HCT116 (cell line): Measurements from ENCODE around the gene RSPO4. TPM values are rescaled to one million over a fixed set of nuclear protein-coding genes. Genes with fewer than 3 reads are reported as not detected.

Experiments used
- ATAC-seq: fragments of 200-7000 bp; cut with Tn5 transposase; 2 replicates; pipeline ENCODE4 v1.9.1; 2020; ENCODE audit warnings: mild to moderate bottlenecking, moderate library complexity
- BruUV-seq: library from RNA; stranded (reverse); fragments of 400-500 nt; replicated peaks from 2 replicates; lab custom pipeline; 2021; lab: Mats Ljungman, UMichigan
- CTCF ChIA-PET: fragments of 300-600 bp; sonication (Branson Sonifier 250); formaldehyde crosslinking; loops from one replicate; lab custom pipeline; 2021; ENCODE audit warnings: antibody characterized with exemption; lab: Charles Lee
- POLR2A ChIA-PET: fragments of 300-600, 350-600 bp; sonication (Branson Sonifier 250); formaldehyde crosslinking; loops from one replicate; lab custom pipeline; 2021; ENCODE audit warnings: antibody characterized with exemption; lab: Charles Lee
- RAD21 ChIA-PET, 2 experiments: fragments of 300-600 bp; sonication (Branson Sonifier 250); formaldehyde crosslinking; loops; one replicate each; lab custom pipeline; 2023; ENCODE audit warnings: low total read pairs in 2 of 2; ENCODE audit not compliant: uncharacterized antibody in 2 of 2, unreplicated experiment in 2 of 2, low non-redundant PET in 1 of 2; lab: Charles Lee
- DNase-seq: peaks from one replicate; pipeline ENCODE4 v3.0.0-alpha.2; 2010; ENCODE audit warnings: low read depth, low spot score
- H2AFZ ChIP-seq: fragments of 200-600 bp; shearing (Covaris generic), sonication (generic); 2 replicates; pipeline ENCODE4 v1.6.1; 2017; ENCODE audit warnings: low read depth, mixed run types, mixed read lengths, antibody characterized with exemption, low read length; ENCODE audit not compliant: poor library complexity, severe bottlenecking
- H3K27ac ChIP-seq: 2 replicates; pipeline ENCODE4 v1.5.1; 2012; ENCODE audit warnings: low read depth, low read length
- H3K27me3 ChIP-seq: fragments of 200-600 bp; sonication (generic); 2 replicates; pipeline ENCODE4 v1.6.1; 2016; ENCODE audit warnings: mixed run types, low read length, mixed read lengths; ENCODE audit not compliant: insufficient read depth
- H3K36me3 ChIP-seq, 2 experiments: fragments of 200-500 bp in 1 of 2; fragments of 200-600 bp in 1 of 2; sonication (Bioruptor generic) in 1 of 2; sonication (generic) in 1 of 2; 2 replicates each; pipeline versions ENCODE4 v1.5.1 to v1.6.1; 2014 to 2016; ENCODE audit warnings: low read length in 2 of 2, inconsistent platforms in 1 of 2, mixed read lengths in 1 of 2, mixed run types in 1 of 2; ENCODE audit not compliant: insufficient read depth in 2 of 2, control insufficient read depth in 1 of 2
- H3K4me1 ChIP-seq, 2 experiments: fragments of 200-600 bp in 1 of 2; sonication (generic) in 1 of 2; 2 replicates each; pipeline versions ENCODE4 v1.5.1 to v1.6.1; 2012 to 2017; ENCODE audit warnings: low read length in 2 of 2, inconsistent platforms in 1 of 2, mild to moderate bottlenecking in 1 of 2, mixed read lengths in 1 of 2, mixed run types in 1 of 2, moderate library complexity in 1 of 2; ENCODE audit not compliant: insufficient read depth in 2 of 2, control insufficient read depth in 1 of 2
- H3K4me2 ChIP-seq: fragments of 200-600 bp; sonication (generic); 2 replicates; pipeline ENCODE4 v1.6.1; 2017; ENCODE audit warnings: mixed run types, low read length, mixed read lengths
- H3K4me3 ChIP-seq, 2 experiments: fragments of 200-600 bp in 1 of 2; sonication (generic) in 1 of 2; replicated peaks in 1 of 2; 2 replicates each; pipeline ENCODE4 v1.5.1; 2011 to 2016; ENCODE audit warnings: low read length in 2 of 2, control low read depth in 1 of 2, low read depth in 1 of 2, mild to moderate bottlenecking in 1 of 2, mixed read lengths in 1 of 2, mixed run types in 1 of 2
- H3K79me2 ChIP-seq: fragments of 200-600 bp; sonication (generic); 2 replicates; pipeline ENCODE4 v1.6.1; 2017; ENCODE audit warnings: mild to moderate bottlenecking, mixed run types, low read length, moderate library complexity, mixed read lengths; ENCODE audit not compliant: insufficient read depth
- H3K9ac ChIP-seq: fragments of 200-600 bp; sonication (generic); 2 replicates; pipeline ENCODE4 v1.6.1; 2016; ENCODE audit warnings: low read length, mixed read lengths
- H3K9me2 ChIP-seq: fragments of 200-600 bp; sonication (generic), shearing (Covaris generic); 2 replicates; pipeline ENCODE4 v1.6.1; 2017; ENCODE audit warnings: mixed run types, mild to moderate bottlenecking, moderate library complexity; ENCODE audit not compliant: insufficient read depth
- H3K9me3 ChIP-seq, 2 experiments: fragments of 200-500 bp in 1 of 2; fragments of 200-600 bp in 1 of 2; sonication (Bioruptor generic) in 1 of 2; sonication (generic) in 1 of 2; 2 replicates each; pipeline ENCODE4 v1.6.1; 2014 to 2017; ENCODE audit warnings: low read length in 2 of 2, mixed read lengths in 2 of 2, inconsistent platforms in 1 of 2, low read depth in 1 of 2, mild to moderate bottlenecking in 1 of 2, mixed run types in 1 of 2, moderate library complexity in 1 of 2; ENCODE audit not compliant: control insufficient read depth in 1 of 2, insufficient read depth in 1 of 2
- H4K20me1 ChIP-seq: fragments of 200-600 bp; sonication (generic), shearing (Covaris generic); 2 replicates; pipeline ENCODE4 v1.6.1; 2017; ENCODE audit warnings: mixed run types, mild to moderate bottlenecking, moderate library complexity; ENCODE audit not compliant: insufficient read depth
- ATF3 ChIP-seq: IDR thresholded peaks from 2 replicates; pipeline ENCODE4 v1.6.1; 2012
- CBX3 ChIP-seq: IDR thresholded peaks from 2 replicates; pipeline ENCODE4 v1.6.1; 2012; ENCODE audit warnings: low read depth
- CTCF ChIP-seq, 3 experiments: fragments of 200-600 bp in 1 of 3; sonication (generic) in 1 of 3; IDR thresholded peaks in 2 of 3; conservative IDR thresholded peaks in 1 of 3; 2 replicates each; pipeline ENCODE4 v1.5.1; 2012 to 2017; ENCODE audit warnings: low read depth in 2 of 3, low read length in 2 of 3, antibody characterized with exemption in 1 of 3, borderline replicate concordance in 1 of 3, control low read depth in 1 of 3, mild to moderate bottlenecking in 1 of 3, mixed read lengths in 1 of 3, mixed run types in 1 of 3, moderate library complexity in 1 of 3; ENCODE audit not compliant: insufficient read depth in 1 of 3
- ELF1 ChIP-seq: IDR thresholded peaks from 2 replicates; pipeline ENCODE4 v1.6.1; 2012; ENCODE audit warnings: low read depth, borderline replicate concordance
- EZH2 ChIP-seq: fragments of 200-600 bp; sonication (generic); IDR thresholded peaks from 2 replicates; pipeline ENCODE4 v1.6.1; 2017; ENCODE audit warnings: antibody characterized with exemption, mixed run types
- EZH2phosphoT487 ChIP-seq: fragments of 200-600 bp; IDR thresholded peaks from 2 replicates; pipeline ENCODE4 v1.6.1; 2018; ENCODE audit warnings: antibody characterized with exemption, borderline replicate concordance
- FOSL1 ChIP-seq: IDR thresholded peaks from 2 replicates; pipeline ENCODE4 v1.6.1; 2012; ENCODE audit warnings: low read depth
- JUND ChIP-seq: IDR thresholded peaks from 2 replicates; pipeline ENCODE4 v1.6.1; 2012
- MAX ChIP-seq: IDR thresholded peaks from 2 replicates; pipeline ENCODE4 v1.6.1; 2012
- POLR2A ChIP-seq: IDR thresholded peaks from 2 replicates; pipeline ENCODE4 v1.7.0; 2011; ENCODE audit warnings: borderline replicate concordance; ENCODE audit not compliant: insufficient read depth, insufficient read length; ENCODE audit errors: extremely low read depth
- POLR2AphosphoS5 ChIP-seq: IDR thresholded peaks from 2 replicates; pipeline ENCODE4 v1.6.1; 2011; ENCODE audit warnings: mild to moderate bottlenecking, low read depth, low read length, moderate library complexity
- RAD21 ChIP-seq: IDR thresholded peaks from 2 replicates; pipeline ENCODE4 v1.6.1; 2012; ENCODE audit warnings: low read depth, mild to moderate bottlenecking
- SIN3A ChIP-seq: IDR thresholded peaks from 2 replicates; pipeline ENCODE4 v1.6.1; 2012; ENCODE audit warnings: low read depth
- SP1 ChIP-seq: IDR thresholded peaks from 2 replicates; pipeline ENCODE4 v1.6.1; 2012; ENCODE audit warnings: low read depth
- SRF ChIP-seq: IDR thresholded peaks from 2 replicates; pipeline ENCODE4 v1.6.1; 2012; ENCODE audit warnings: low read depth
- ZBTB33 ChIP-seq: IDR thresholded peaks from 2 replicates; pipeline ENCODE4 v1.6.1; 2011; ENCODE audit warnings: mild to moderate bottlenecking, low read length, moderate library complexity; ENCODE audit not compliant: insufficient replicate concordance; ENCODE audit errors: extremely low read depth
- ZFX ChIP-seq: fragments of 450-650 bp; IDR thresholded peaks from 2 replicates; pipeline ENCODE4 v1.6.1; 2017
- ZNF274 ChIP-seq: fragments of 200-500 bp; sonication (Bioruptor generic); IDR thresholded peaks from 2 replicates; pipeline ENCODE4 v1.6.1; 2014; ENCODE audit warnings: mild to moderate bottlenecking, low read depth, low read length, inconsistent platforms
- intact Hi-C: fragments of 100-400 bp; cut with micrococcal nuclease; formaldehyde crosslinking; loops from 2 replicates; pipeline ENCODE4 v1.10.0; 2022
- total RNA-seq: library from RNA; stranded (reverse); gene quantifications from one replicate; pipeline ENCODE4 v1.2.1, GENCODE V29; 2021; ENCODE audit not compliant: unreplicated experiment

The RSPO4 gene
- total RNA-seq, 1 experiment from 2014 or later: 0.84 TPM

GRCh38 chr20:1022871-1023270 lies 20.8 kb upstream of the RSPO4 start (continued):
- TF ChIP-seq EZH2 (no peak), CTCF (IDR thresholded peaks at IDR 0.05 in 2 of 3, conservative IDR thresholded peaks at IDR 0.05 in 1 of 3; ENCODE audit: borderline replicate concordance in 1 of 3, insufficient read depth in 1 of 3, low read depth in 2 of 3, low read length in 2 of 3) (no peak), SRF (no peak), EZH2phosphoT487 (no peak), CBX3 (no peak), SP1 (no peak), JUND (no peak), RAD21 (no peak), SIN3A (no peak), POLR2AphosphoS5 (no peak), ELF1 (no peak), POLR2A (no peak)
- TF ChIP-seq, all 23 proteins: peak for 0

- Histone ChIP-seq H3K4me1 (no peaks in the 10 kb centered on the region), H2AFZ (no peak overlapping the region), H3K9ac (no peak overlapping the region), H3K27me3 (peaks cover 6% of the 10 kb centered on the region; the same call in 1 of the 2 replicates), H3K4me3 (no peak overlapping the region), H3K27ac (no peak overlapping the region), H4K20me1 (no peaks in the 10 kb centered on the region), H3K9me2 (no peaks in the 10 kb centered on the region), H3K36me3 (no peaks in the 10 kb centered on the region), H3K4me2 (no peak overlapping the region), H3K9me3 (no peaks in the 10 kb centered on the region), H3K79me2 (no peaks in the 10 kb centered on the region)
- ATAC-seq (no peak), DNase-seq (no peak)
- CTCF ChIA-PET: no interaction called here
- RAD21 ChIA-PET: no interaction called here
- POLR2A ChIA-PET: no interaction called here
- intact Hi-C loops: no loop called here
- BruUV-seq: no TSS peak
- TF ChIP-seq ATF3 (no peak), ZNF274 (no peak), CBX3 (no peak), POLR2A (no peak), SIN3A (no peak), MAX (no peak), POLR2AphosphoS5 (no peak), FOSL1 (no peak), SRF (no peak), ZFX (no peak), RAD21 (no peak), ZBTB33 (no peak)
These were observed 18.5 kb upstream of the RSPO4 start for GRCh38 chr20:1020614-1021013.
